Measurements from ENCODE around the gene FNDC11.

The FNDC11 gene

DNA sequence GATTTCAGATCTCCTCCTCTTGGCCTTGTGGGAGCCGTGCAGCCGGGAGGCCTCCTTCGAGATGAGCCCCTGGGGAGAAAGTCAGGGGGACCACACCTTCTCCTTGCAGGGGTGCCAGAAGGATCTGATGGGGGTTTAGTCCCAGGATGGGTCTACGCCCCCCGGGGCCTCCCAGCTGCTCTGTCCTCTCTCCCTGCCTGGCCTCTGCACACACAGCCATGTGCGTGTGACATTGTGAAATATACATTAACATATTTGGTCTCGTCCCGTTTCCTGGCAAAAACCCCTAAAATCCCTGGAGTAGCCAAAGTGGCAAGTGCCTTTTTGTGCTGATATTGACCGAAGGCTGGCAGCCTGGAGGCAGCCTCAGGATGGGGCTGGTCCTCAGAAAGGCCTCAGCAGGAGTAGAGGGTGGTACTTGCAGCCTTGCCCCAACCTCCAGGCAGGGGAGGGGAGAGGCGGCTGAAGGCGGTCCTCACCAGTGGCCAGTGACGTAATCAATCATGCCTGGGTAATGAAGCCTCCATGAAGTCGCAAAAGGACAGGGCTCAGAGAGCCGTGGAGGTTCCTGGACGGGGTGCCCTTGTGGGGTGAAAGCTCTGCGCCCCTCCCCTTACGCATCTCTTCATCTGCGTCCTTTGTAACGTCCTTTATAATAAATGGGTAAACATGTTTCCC, 25.2 kb downstream of the FNDC11 start:
- no peak for DNase-seq (ENCODE audit: low read depth in 2 of 2)

DNA sequence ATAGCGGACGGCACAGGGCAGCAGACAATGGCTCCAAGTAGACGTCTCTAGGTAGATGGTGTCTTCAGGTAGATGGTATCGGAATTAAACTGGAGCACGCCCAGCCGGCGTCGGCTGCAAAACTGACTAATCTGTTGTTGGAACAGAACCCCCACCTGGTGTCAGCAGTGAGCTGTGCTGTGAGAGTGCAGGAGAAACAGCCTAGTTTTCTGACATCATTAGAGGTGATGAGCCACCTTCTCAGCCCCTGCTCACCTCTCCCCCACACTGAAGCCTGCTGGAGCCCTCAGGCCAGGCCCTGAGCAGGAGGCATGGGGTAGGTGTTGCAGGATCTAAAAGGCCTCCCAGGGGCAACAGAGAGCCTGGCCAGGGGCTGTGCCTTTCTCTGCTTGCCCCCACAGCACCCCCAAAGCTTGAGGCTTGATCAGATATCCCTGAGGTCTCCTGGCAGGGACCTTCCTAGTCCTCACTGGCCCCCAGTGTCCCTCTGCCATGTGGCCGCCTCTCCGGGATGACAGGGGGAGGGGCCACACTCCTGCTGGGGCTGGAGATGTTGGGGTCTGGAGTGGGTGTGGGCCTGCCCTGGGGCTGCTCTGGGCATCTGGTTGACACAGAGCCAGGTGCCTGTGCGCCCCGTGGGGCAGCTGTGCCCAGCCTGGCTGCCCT, 27.0 kb downstream of the FNDC11 start:
- no peak for DNase-seq (ENCODE audit: low read depth in 2 of 2)

GRCh38 chr20:63582382-63583063, 28.6 kb downstream of the FNDC11 start:
- no peak for DNase-seq (ENCODE audit: low read depth in 2 of 2)

- no peak for DNase-seq (ENCODE audit: low read depth in 2 of 2)
Observed at GRCh38 chr20:63585616-63586565, 31.9 kb downstream of the FNDC11 start.

GRCh38 chr20:63586797-63587196, 32.8 kb downstream of the FNDC11 start:
- no peak for DNase-seq (ENCODE audit: low read depth in 2 of 2)

GRCh38 chr20:63587256-63587655, 33.3 kb downstream of the FNDC11 start:
- DNase-seq (ENCODE audit: low read depth in 2 of 2): no peak

GRCh38 chr20:63587776-63588591, 34.0 kb downstream of the FNDC11 start:
- no peak for DNase-seq (ENCODE audit: low read depth in 2 of 2)

DNA sequence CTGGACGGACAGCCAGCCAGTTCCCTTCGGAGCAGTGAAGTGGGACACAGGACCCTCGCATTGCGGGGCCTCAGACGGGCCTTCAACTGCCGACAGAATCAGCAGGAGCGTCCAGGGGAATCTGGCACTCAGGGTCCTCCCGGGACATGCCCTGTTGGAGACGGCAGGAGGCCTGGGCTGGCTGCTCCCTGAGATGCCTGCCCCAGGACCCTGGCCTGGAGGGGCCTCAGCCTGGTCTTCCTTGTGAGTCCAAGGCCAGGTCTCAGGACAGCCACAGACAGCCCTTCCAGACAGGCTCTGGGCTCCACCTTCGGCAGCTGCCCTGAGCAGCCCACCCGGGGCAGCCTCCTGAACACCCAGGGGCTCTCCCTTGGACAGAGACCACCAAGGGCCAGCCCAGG, 34.7 kb downstream of the FNDC11 start:
- DNase-seq (ENCODE audit: low read depth in 2 of 2): no peak

- DNase-seq (ENCODE audit: low read depth in 2 of 2): no peak
Observed at GRCh38 chr20:63589261-63590217, 35.6 kb downstream of the FNDC11 start.

DNA sequence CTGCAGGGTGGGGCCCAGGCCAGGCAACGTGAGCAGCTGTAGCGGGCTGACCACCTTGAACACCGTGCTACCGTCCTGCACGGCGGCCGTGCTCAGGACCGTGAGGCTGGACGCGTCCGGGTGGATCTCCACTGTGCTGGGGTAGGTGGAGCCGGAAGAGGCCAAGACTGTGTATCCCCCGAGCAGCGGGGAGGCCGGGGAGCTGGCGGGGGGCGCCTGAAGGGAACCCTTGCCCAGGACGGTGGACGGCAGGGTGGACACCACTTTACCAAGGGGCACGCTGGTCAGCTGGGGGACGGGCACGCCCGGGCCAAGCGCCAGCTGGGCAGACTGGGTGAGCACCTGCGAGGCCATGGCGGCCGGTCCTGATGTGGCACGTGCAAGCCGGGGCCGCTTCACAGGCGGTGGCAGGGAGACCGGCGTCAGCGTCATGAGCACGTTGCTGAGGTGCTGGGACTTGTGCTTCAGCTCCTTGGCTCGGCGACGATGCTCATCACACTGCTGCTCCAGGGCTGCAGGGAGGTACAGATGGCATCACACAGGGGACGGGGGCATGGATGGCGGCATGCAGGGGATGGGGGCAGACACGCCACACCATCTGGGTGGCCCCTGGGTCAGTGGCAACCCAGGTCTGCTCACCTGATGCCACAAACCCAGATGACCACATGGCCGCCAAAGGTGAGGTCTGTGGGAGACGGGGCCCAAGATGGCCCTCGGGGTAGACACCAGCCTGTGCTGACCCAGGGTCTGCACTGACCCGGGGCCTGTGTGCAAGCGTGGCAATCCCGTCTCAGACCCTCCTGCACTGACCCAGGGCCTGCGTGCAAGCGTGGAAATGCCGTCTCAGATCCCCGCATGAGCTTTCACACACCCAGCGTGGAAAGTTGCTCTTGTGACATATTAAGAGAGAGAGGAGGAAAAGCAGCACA, 36.5 kb downstream of the FNDC11 start:
- DNase-seq (ENCODE audit: low read depth in 2 of 2): no peak

DNA sequence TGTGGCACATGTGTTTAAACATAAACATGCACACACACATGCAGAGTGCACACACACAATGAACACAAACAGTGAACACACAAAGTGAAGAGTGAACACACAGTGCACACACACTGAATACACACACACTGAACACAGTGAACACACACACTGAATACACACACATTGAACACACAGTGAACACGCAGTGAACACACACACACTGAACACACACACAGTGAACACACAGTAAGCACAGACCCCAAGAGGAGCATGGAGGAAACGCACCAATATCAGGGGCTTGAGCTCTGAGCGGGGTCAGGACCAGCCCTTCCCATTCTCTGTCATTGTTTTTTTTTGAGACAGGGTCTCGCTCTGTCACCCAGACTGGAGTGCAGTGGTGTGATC, 37.2 kb downstream of the FNDC11 start:
- DNase-seq (ENCODE audit: low read depth in 2 of 2): no peak

DNA sequence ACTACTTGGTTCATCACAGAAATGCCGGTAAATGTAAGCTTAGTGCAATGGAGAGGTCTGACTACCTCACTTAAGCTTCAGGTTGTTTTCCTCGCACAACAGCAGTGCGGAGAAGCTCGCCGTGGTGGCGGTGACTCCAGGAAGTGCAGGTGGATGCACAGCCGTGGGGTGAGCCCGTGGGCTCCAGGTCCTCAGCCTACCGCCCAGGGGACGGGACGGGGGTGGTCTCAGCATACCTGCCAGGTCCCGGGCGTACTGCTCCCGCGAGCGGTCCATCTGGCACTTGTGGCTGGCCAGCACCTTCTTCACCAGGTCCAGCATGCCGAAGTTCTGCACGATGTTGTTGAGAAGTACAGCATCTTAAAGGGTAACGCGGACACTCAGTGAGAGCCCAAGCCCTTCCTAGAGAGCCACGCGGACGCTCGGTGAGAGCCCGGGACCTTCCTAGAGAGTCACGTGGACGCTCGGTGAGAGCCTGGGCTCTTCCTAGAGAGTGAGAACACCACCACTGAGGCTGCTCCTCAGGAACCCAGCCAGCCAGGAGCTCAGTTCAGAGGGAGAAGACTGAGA, 37.9 kb downstream of the FNDC11 start:
- DNase-seq (ENCODE audit: low read depth in 2 of 2): no peak

DNA sequence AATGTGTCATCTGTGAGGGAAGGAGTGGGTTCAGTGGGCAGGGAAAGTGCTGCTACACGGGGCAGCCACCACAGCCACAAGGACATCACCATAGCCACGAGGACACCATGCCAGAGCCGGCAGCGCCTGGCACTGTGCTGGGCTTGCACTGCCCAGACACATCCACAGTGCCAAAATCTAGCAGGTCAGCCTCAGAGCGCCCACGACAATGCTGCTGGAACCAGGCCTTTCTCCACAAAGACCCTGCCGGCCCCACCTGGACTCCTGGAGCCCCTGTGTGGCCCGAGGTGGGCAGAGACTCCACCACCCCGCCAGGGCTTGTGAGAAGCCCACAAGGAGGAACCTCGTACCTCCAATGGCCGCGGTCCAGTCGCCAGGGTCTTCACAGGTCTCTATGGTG, 38.7 kb downstream of the FNDC11 start:
- no peak for DNase-seq (ENCODE audit: low read depth in 2 of 2)

DNA sequence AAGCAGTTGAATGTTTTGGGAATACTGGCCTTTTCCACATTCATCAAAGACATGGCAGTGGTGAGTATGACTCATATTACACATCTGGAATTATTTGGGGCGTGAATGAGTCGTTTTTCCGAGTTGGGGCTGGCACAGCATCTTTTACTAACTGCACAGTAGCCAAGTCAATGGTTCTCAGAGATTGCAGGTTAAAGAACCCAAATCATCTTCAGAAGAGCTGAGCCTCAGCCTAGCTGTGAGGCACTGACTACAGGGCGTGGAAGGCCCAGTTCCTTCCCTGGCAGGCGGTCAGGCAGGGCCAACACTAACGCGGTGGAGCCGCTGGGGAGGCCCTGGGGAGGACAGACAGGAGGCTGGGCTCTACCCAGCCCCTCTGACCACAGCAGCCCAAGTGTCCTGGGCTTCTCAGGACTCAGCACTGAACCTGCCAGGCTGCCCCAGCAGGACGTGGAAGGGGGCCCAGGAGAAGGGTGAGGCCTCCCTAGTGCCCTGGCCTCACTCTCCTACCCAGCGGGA, 40.1 kb downstream of the FNDC11 start:
- peak; percentile 37 for DNase-seq (ENCODE audit: low read depth in 2 of 2)

- DNase-seq (ENCODE audit: low read depth in 2 of 2): no peak
Observed at GRCh38 chr20:63595416-63596127, 41.6 kb downstream of the FNDC11 start.

DNA sequence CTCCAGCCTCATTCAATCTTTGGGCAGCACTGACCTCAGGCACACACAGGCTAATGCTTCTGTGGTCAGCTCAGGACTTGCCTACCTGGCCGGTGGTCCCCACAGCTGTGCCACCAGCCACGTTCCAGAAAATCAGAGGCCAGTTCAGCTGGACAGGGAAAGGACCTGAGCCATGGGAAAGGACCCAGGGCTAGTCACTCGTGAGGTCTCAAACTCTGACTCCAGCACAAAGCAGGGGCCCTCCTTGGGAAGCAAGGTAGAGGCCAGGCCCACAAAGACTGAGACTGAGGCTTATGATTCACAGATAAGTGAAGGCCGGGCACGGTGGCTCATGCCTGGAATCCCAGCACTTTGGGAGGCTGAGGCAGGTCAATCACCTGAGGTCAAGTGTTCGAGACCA, 42.5 kb downstream of the FNDC11 start:
- no peak for DNase-seq (ENCODE audit: low read depth in 2 of 2)

DNA sequence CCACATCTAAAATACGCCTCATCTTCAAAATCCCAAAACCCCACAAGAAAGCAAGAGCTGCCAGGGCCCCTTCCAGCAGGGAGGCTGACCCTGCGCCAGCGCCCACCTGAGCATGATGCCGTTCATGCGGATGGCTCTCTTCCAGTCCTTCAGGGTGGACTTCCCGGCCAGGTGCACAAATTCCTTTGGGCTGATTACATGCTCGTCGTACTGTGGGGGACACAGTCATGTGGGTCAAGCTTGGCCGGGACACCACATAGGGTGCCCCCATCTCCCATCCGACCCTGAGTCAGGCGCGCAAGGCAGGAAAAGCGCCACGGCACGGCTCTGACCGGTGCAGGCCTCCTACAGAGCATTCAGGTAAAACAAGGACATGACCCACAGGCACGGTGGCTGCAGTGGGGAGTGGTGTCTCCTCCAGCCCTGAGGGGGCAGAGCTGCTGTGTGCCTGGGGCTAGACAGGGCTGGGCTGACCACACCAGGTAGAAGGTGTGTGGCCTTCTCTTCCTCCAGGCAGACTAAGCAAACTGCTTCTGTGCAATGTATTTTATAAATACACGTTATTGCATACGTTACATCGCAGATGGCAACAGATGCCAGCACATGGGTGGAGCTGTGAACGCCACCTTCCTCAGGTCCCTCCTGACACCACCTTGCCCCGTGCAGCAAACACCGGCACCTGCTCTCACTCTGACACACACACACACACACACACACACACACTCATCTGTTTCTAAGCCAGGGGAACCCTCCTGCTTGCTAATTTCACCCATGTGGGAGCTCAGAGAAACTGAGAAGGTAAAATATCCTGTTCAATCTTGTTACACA, 43.9 kb downstream of the FNDC11 start:
- no peak for DNase-seq (ENCODE audit: low read depth in 2 of 2)
